H1 (cell line): ENCODE results near the gene RASSF3. TPM values are rescaled to one million over a fixed set of nuclear protein-coding genes. Genes with fewer than 3 reads are reported as not detected.

Experiments used
- CTCF ChIA-PET: fragments of 300-600 bp; sonication (Branson Sonifier 250); formaldehyde crosslinking; loops from one replicate; lab custom pipeline; 2021; ENCODE audit not compliant: partially characterized antibody; lab: Charles Lee
- POLR2A ChIA-PET: fragments of 300-600 bp; sonication (Branson Sonifier 250); formaldehyde crosslinking; loops from one replicate; lab custom pipeline; 2021; ENCODE audit warnings: inconsistent platforms; ENCODE audit not compliant: partially characterized antibody; lab: Charles Lee
- DNase-seq, 2 experiments: peaks; one replicate each; pipeline versions ENCODE4 v3.0.0 to v3.0.0-alpha.2; 2010 to 2022; ENCODE audit warnings: low spot score in 2 of 2, low read depth in 1 of 2, mixed read lengths in 1 of 2
- FAIRE-seq: peaks from 2 replicates; lab custom pipeline; 2011; peaks lifted over from hg19 to GRCh38; lab: Jason Lieb, UNC
- H2AFZ ChIP-seq: 2 replicates; pipeline ENCODE4 v1.8.1; 2012; ENCODE audit warnings: low read length, inconsistent platforms
- H2AK5ac ChIP-seq: 2 replicates; pipeline ENCODE4 v1.6.1; 2013; ENCODE audit warnings: low read depth, low read length
- H2BK120ac ChIP-seq: replicated peaks from 2 replicates; pipeline ENCODE3; 2013; ENCODE audit warnings: low read depth, low read length, inconsistent platforms
- H2BK12ac ChIP-seq: 2 replicates; pipeline ENCODE4 v1.6.1; 2013; ENCODE audit warnings: low read depth, low read length
- H2BK15ac ChIP-seq: 2 replicates; pipeline ENCODE4 v1.6.1; 2013; ENCODE audit warnings: low read length
- H2BK20ac ChIP-seq: 2 replicates; pipeline ENCODE4 v1.6.1; 2013; ENCODE audit warnings: low read length
- H2BK5ac ChIP-seq: 2 replicates; pipeline ENCODE4 v1.6.1; 2013; ENCODE audit warnings: low read depth, low read length
- H3K14ac ChIP-seq: 2 replicates; pipeline ENCODE4 v1.6.1; 2013; ENCODE audit warnings: inconsistent platforms; ENCODE audit not compliant: insufficient read length
- H3K18ac ChIP-seq: 2 replicates; pipeline ENCODE4 v1.6.1; 2013; ENCODE audit warnings: low read length; ENCODE audit errors: extremely low read depth
- H3K23ac ChIP-seq: 2 replicates; pipeline ENCODE4 v1.6.1; 2013; ENCODE audit warnings: inconsistent platforms; ENCODE audit not compliant: insufficient read length
- H3K23me2 ChIP-seq: 2 replicates; pipeline ENCODE4 v1.6.1; 2013; ENCODE audit warnings: low read depth, low read length
- H3K27ac ChIP-seq: 2 replicates; pipeline ENCODE4 v1.6.1; 2011; ENCODE audit warnings: low read depth, low read length, inconsistent platforms
- H3K27me3 ChIP-seq, 4 experiments: replicated peaks in 1 of 4; 1 replicate in 1 of 4; 2 replicates in 3 of 4; pipeline versions ENCODE4 v1.6.1 to v1.8.1; 2011 to 2013; ENCODE audit warnings: low read length in 3 of 4, mild to moderate bottlenecking in 3 of 4, inconsistent platforms in 2 of 4, mixed read lengths in 2 of 4, moderate library complexity in 1 of 4; ENCODE audit not compliant: control insufficient read depth in 3 of 4, insufficient read depth in 3 of 4; ENCODE audit errors: extremely low read depth in 1 of 4
- H3K36me3 ChIP-seq, 4 experiments: 2 replicates each; pipeline versions ENCODE4 v1.6.1 to v1.8.1; 2011 to 2013; ENCODE audit warnings: mild to moderate bottlenecking in 4 of 4, low read length in 3 of 4, moderate library complexity in 2 of 4, control low read depth in 1 of 4, inconsistent platforms in 1 of 4; ENCODE audit not compliant: insufficient read depth in 4 of 4, control insufficient read depth in 2 of 4
- H3K4ac ChIP-seq: replicated peaks from 2 replicates; pipeline ENCODE3; 2013; ENCODE audit warnings: low read length, low read depth, mixed read lengths, inconsistent platforms; ENCODE audit not compliant: insufficient read length
- H3K4me1 ChIP-seq, 4 experiments: replicated peaks in 1 of 4; 1 replicate in 1 of 4; 2 replicates in 3 of 4; pipeline versions ENCODE4 v1.6.1 to v1.8.1; 2011 to 2013; ENCODE audit warnings: low read length in 3 of 4, inconsistent platforms in 2 of 4, mixed read lengths in 1 of 4; ENCODE audit not compliant: insufficient read depth in 4 of 4, control insufficient read depth in 3 of 4
- H3K4me2 ChIP-seq, 2 experiments: 2 replicates each; pipeline versions ENCODE4 v1.6.1 to v1.8.1; 2011 to 2013; ENCODE audit warnings: low read depth in 2 of 2, low read length in 2 of 2, control low read depth in 1 of 2, inconsistent platforms in 1 of 2, mild to moderate bottlenecking in 1 of 2; ENCODE audit not compliant: insufficient read depth in 1 of 2
- H3K4me3 ChIP-seq, 4 experiments: fragments of 200-600, 300-600 bp in 1 of 4; sonication (generic), shearing (Covaris generic), sonication (Bioruptor Twin) in 1 of 4; 2 replicates each; pipeline versions ENCODE4 v1.5.1 to v1.8.1; 2011 to 2016; ENCODE audit warnings: low read length in 4 of 4, low read depth in 3 of 4, control low read depth in 2 of 4, inconsistent platforms in 2 of 4, mild to moderate bottlenecking in 2 of 4, mixed read lengths in 1 of 4, moderate library complexity in 1 of 4; ENCODE audit not compliant: insufficient read depth in 2 of 4; ENCODE audit errors: extremely low read depth in 1 of 4
- H3K56ac ChIP-seq: replicated peaks from 2 replicates; pipeline ENCODE3; 2013; ENCODE audit warnings: low read depth, mild to moderate bottlenecking, mixed read lengths, low read length, inconsistent platforms; ENCODE audit not compliant: insufficient read length
- H3K79me1 ChIP-seq: 2 replicates; pipeline ENCODE4 v1.6.1; 2013; ENCODE audit warnings: low read depth, low read length, control low read depth
- H3K79me2 ChIP-seq, 2 experiments: 2 replicates each; pipeline versions ENCODE4 v1.6.1 to v1.8.1; 2012 to 2013; ENCODE audit warnings: low read length in 2 of 2, mild to moderate bottlenecking in 2 of 2, inconsistent platforms in 1 of 2; ENCODE audit not compliant: insufficient read depth in 2 of 2, control insufficient read depth in 1 of 2
- H3K9ac ChIP-seq, 4 experiments: replicated peaks in 1 of 4; 1 replicate in 1 of 4; 2 replicates in 3 of 4; pipeline versions ENCODE4 v1.6.1 to v1.8.1; 2011 to 2013; ENCODE audit warnings: low read depth in 3 of 4, low read length in 3 of 4, control low read depth in 2 of 4, mild to moderate bottlenecking in 2 of 4, moderate library complexity in 2 of 4, inconsistent platforms in 1 of 4; ENCODE audit errors: extremely low read depth in 1 of 4
- H3K9me3 ChIP-seq, 2 experiments: 2 replicates each; pipeline versions ENCODE4 v1.6.1 to v1.8.1; 2012 to 2013; ENCODE audit warnings: mild to moderate bottlenecking in 2 of 2, moderate library complexity in 2 of 2, control low read depth in 1 of 2, inconsistent platforms in 1 of 2, low read depth in 1 of 2, low read length in 1 of 2, mixed read lengths in 1 of 2; ENCODE audit not compliant: insufficient read depth in 2 of 2
- H4K20me1 ChIP-seq, 2 experiments: replicated peaks in 1 of 2; 2 replicates each; pipeline versions ENCODE3 to v1.8.1; 2011 to 2013; ENCODE audit warnings: inconsistent platforms in 2 of 2, low read length in 2 of 2, mild to moderate bottlenecking in 1 of 2; ENCODE audit not compliant: insufficient read depth in 2 of 2, control insufficient read depth in 1 of 2
- H4K5ac ChIP-seq: 2 replicates; pipeline ENCODE4 v1.6.1; 2013; ENCODE audit warnings: low read length, low read depth, mixed read lengths, inconsistent platforms; ENCODE audit not compliant: insufficient read length
- H4K8ac ChIP-seq: 2 replicates; pipeline ENCODE4 v1.8.0; 2013; ENCODE audit warnings: mild to moderate bottlenecking, moderate library complexity, low read length, inconsistent platforms; ENCODE audit not compliant: insufficient read depth; ENCODE audit errors: extremely low read depth
- H4K91ac ChIP-seq: replicated peaks from 2 replicates; pipeline ENCODE3; 2013; ENCODE audit warnings: low read length, mixed read lengths, inconsistent platforms; ENCODE audit not compliant: insufficient read length
- CBX5 ChIP-seq: fragments of 300-800, 300-1000 bp; sonication (generic); IDR thresholded peaks from 2 replicates; pipeline ENCODE4 v1.7.1; 2016; ENCODE audit warnings: antibody characterized with exemption, low read length, low read depth
- EP300 ChIP-seq, 2 experiments: IDR thresholded peaks; 1 replicate in 1 of 2; 2 replicates in 1 of 2; pipeline ENCODE4 v1.6.1; 2011 to 2012; ENCODE audit warnings: low read depth in 2 of 2, low read length in 2 of 2, mild to moderate bottlenecking in 2 of 2, borderline replicate concordance in 1 of 2, inconsistent platforms in 1 of 2, moderate library complexity in 1 of 2
- KDM5A ChIP-seq: fragments of 200-600 bp; IDR thresholded peaks from 2 replicates; pipeline ENCODE4 v1.7.1; 2012; ENCODE audit warnings: mild to moderate bottlenecking, low read length, inconsistent platforms, mixed read lengths
- SIX5 ChIP-seq: IDR thresholded peaks from 2 replicates; pipeline ENCODE4 v1.6.1; 2011; ENCODE audit warnings: mild to moderate bottlenecking, low read depth, low read length
- TAF1 ChIP-seq: IDR thresholded peaks from 2 replicates; pipeline ENCODE4 v1.6.1; 2011; ENCODE audit warnings: mild to moderate bottlenecking, low read depth, low read length
- WGBS, 2 experiments: shearing (Covaris generic) in 1 of 2; methylation state at CpG; one replicate each; pipeline versions ENCODE4 v1.1.6 to v1.1.7; 2013 to 2015; ENCODE audit warnings: low lambda C conversion rate in 2 of 2, mixed read lengths in 2 of 2, inconsistent platforms in 1 of 2, low coverage in 1 of 2, missing lambda C conversion rate in 1 of 2; ENCODE audit not compliant: insufficient replicate concordance in 2 of 2, insufficient coverage in 1 of 2, insufficient read length in 1 of 2; ENCODE audit errors: extremely low coverage in 1 of 2, missing lambda C conversion rate in 1 of 2; 5-methylcytosine and 5-hydroxymethylcytosine counted together
- polyA plus RNA-seq, 7 experiments: library from polyadenylated mRNA; depleted of rRNA in 3 of 7; stranded (reverse) in 5 of 7; unstranded in 2 of 7; fragments of >200 nt in 5 of 7; fragments of 200-250 nt in 2 of 7; gene quantifications; 1 replicate in 5 of 7; 2 replicates in 1 of 7; 4 replicates in 1 of 7; pipeline versions ENCODE4 v1.2.1 to v1.2.3, GENCODE V29; 2011 to 2013; ENCODE audit warnings: missing spikeins in 2 of 7, mixed read lengths in 2 of 7
- total RNA-seq: library from RNA; stranded (reverse); fragmentation: NEBNext Ultra II Directional; extraction: Animal tissue kit (Norgen Biotek cat#: 25700); gene quantifications from 2 replicates; pipeline ENCODE4 v1.2.1, GENCODE V29; 2021

RASSF3 gene
- total and polyA plus RNA-seq, 2 of the 8 experiments (the other 6 are each of a cell fraction or from before 2014, with no cell fraction given), result 19.1 to 64.3 TPM

DNA sequence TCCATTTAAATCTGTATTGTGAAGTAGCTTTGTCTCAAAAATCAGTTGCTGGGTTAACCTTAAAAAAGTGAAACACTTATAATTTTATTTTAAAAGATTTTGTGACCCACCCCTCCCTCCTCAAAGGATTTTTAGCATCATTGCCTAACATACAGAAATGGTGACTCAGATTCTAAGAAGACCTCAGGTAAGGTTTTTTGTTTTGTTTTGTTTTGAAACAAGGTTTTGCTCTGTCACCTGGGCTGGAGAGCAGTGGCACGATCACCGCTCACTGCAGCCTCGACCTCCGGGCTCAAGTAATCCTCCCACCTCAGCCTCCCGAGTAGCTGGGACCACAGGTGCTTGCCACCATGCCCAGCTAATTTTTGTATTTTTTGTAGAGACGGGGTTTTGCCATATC lies 74.8 kb downstream of the RASSF3 start:
- no peak overlapping the region for H3K4me2 ChIP-seq
- no peak overlapping the region for H2BK5ac ChIP-seq
- H3K4ac ChIP-seq, result no peak overlapping the region
- no peak overlapping the region for H4K8ac ChIP-seq
- no peak overlapping the region for H2AK5ac ChIP-seq
- no peak for FAIRE-seq
- H3K4me3 ChIP-seq, result no peak overlapping the region
- no peak overlapping the region for H3K23ac ChIP-seq
- peaks cover 2 to 10% (median 6%) of the 10 kb centered on the region in 4 experiments; a peak in 4 of 7 replicates for H3K4me1 ChIP-seq
- H3K36me3 ChIP-seq, result peaks cover 0 to 18% (median 8%) of the 10 kb centered on the region in 4 experiments; a peak in 3 of 8 replicates
- H3K23me2 ChIP-seq, result no peaks in the 10 kb centered on the region
- no peak overlapping the region for H3K14ac ChIP-seq
- no peak overlapping the region for H3K27ac ChIP-seq
- no peak overlapping the region for H2AFZ ChIP-seq
- no peaks in the 10 kb centered on the region for H3K27me3 ChIP-seq
- CTCF ChIA-PET, result interaction anchor here (1.1 to 2.2 kb wide), 2 partner anchors 13 to 116 kb away, joined by 3 to 6 read pairs; no protein-coding TSS in a partner anchor
- no peak overlapping the region for H2BK20ac ChIP-seq
- H4K5ac ChIP-seq, result no peak overlapping the region
- H3K56ac ChIP-seq, result no peak overlapping the region
- H2BK120ac ChIP-seq, result no peak overlapping the region
- no peaks in the 10 kb centered on the region for H3K9me3 ChIP-seq
- no peak overlapping the region for H3K18ac ChIP-seq
- H3K9ac ChIP-seq, result no peak overlapping the region
- H3K79me1 ChIP-seq, result peaks cover 8% of the 10 kb centered on the region; the same call in 1 of the 2 replicates
- no peak overlapping the region for H2BK12ac ChIP-seq
- H3K79me2 ChIP-seq, result peaks cover 0 to 53% of the 10 kb centered on the region in 2 experiments; a peak in 3 of 4 replicates
- H4K20me1 ChIP-seq, result peaks cover 4 to 9% of the 10 kb centered on the region in 2 experiments
- WGBS, 2 experiments, result 95% methylated on average over 6 of the region's 6 CpGs; no CpG with 5 or more reads in 1 of the 2 experiments
- no peak overlapping the region for H4K91ac ChIP-seq
- POLR2A ChIA-PET, result no interaction called here
- H2BK15ac ChIP-seq, result no peak overlapping the region
- no peak for DNase-seq
- no peak for TF ChIP-seq EP300 (IDR thresholded peaks at IDR 0.05; ENCODE audit: borderline replicate concordance in 1 of 2, low read depth in 2 of 2, low read length in 2 of 2)
- no peak for TF ChIP-seq TAF1
- no peak for TF ChIP-seq SIX5
- TF ChIP-seq KDM5A, result no peak
- TF ChIP-seq CBX5, result no peak
